T-cell (primary cell): ENCODE data around the gene GAREM2. TPM values are rescaled to one million over a fixed set of nuclear protein-coding genes. Genes with fewer than 3 reads are reported as not detected.

Experiments used
- ATAC-seq, 4 experiments: fragments of 200-7000 bp in 3 of 4; fragments of 150-1000 bp in 1 of 4; cut with Tn5 transposase; replicated peaks in 1 of 4; 1 replicate in 3 of 4; 2 replicates in 1 of 4; pipeline ENCODE4 v1.10.0; 2021; ENCODE audit warnings: moderate library complexity in 3 of 4, mild to moderate bottlenecking in 2 of 4, moderate number of reproducible peaks in 1 of 4
- CTCF ChIA-PET, 2 donors: fragments of 300-600 bp; sonication (Branson Sonifier 250); formaldehyde crosslinking; loops; one replicate each; lab custom pipeline; 2022; ENCODE audit warnings: antibody characterized with exemption in 2 of 2; lab: Charles Lee
- POLR2A ChIA-PET, 2 donors: fragments of 300-600 bp; sonication (Branson Sonifier 250); formaldehyde crosslinking; loops; one replicate each; lab custom pipeline; 2022; ENCODE audit warnings: antibody characterized with exemption in 2 of 2; lab: Charles Lee
- DNase-seq, 35 experiments: peaks; one replicate each; pipeline versions ENCODE4 v3.0.0 to v3.0.0-alpha.2; 2013 to 2023
- H3K27ac ChIP-seq: one replicate; pipeline ENCODE4 v1.5.1; 2013; ENCODE audit warnings: low read length
- H3K27me3 ChIP-seq, 2 experiments: replicated peaks in 1 of 2; 1 replicate in 1 of 2; 2 replicates in 1 of 2; pipeline versions ENCODE4 v1.6.1 to v1.7.0; 2013; ENCODE audit warnings: low read length in 1 of 2, mixed read lengths in 1 of 2; ENCODE audit not compliant: control insufficient read depth in 2 of 2, insufficient read depth in 2 of 2; ENCODE audit errors: extremely low read depth in 1 of 2
- H3K36me3 ChIP-seq, 2 donors: 1 replicate in 1 of 2; 2 replicates in 1 of 2; pipeline versions ENCODE4 v1.6.1 to v1.7.0; 2013; ENCODE audit warnings: low read length in 1 of 2; ENCODE audit not compliant: control insufficient read depth in 2 of 2, insufficient read depth in 1 of 2; ENCODE audit errors: extremely low read depth in 1 of 2
- H3K4me1 ChIP-seq, 2 experiments: 1 replicate in 1 of 2; 2 replicates in 1 of 2; pipeline versions ENCODE4 v1.6.1 to v1.7.0; 2013; ENCODE audit warnings: low read length in 2 of 2, mixed read lengths in 1 of 2; ENCODE audit not compliant: insufficient read depth in 2 of 2, control insufficient read depth in 1 of 2; ENCODE audit errors: extremely low read depth in 1 of 2
- H3K4me3 ChIP-seq, 2 donors: 1 replicate in 1 of 2; 2 replicates in 1 of 2; pipeline versions ENCODE4 v1.5.1 to v1.7.0; 2013; ENCODE audit warnings: mild to moderate bottlenecking in 2 of 2, low read length in 1 of 2, moderate library complexity in 1 of 2; ENCODE audit not compliant: control insufficient read depth in 1 of 2; ENCODE audit errors: extremely low read depth in 1 of 2
- H3K9me3 ChIP-seq: 2 replicates; pipeline ENCODE4 v1.7.0; 2013
- H3K27ac Mint-ChIP-seq, 2 donors: one replicate each; pipeline ENCODE4 v1.8.0; 2020 to 2021; ENCODE audit warnings: mild to moderate bottlenecking in 2 of 2, mixed read lengths in 2 of 2
- H3K27me3 Mint-ChIP-seq, 2 donors: one replicate each; pipeline ENCODE4 v1.8.0; 2021 to 2022; ENCODE audit warnings: mixed read lengths in 2 of 2
- H3K36me3 Mint-ChIP-seq: one replicate; pipeline ENCODE4 v1.8.0; 2021; ENCODE audit warnings: mixed read lengths
- H3K4me1 Mint-ChIP-seq, 3 donors: one replicate each; pipeline ENCODE4 v1.8.0; 2020 to 2022; ENCODE audit warnings: mixed read lengths in 3 of 3, mild to moderate bottlenecking in 1 of 3
- H3K4me3 Mint-ChIP-seq, 3 donors: one replicate each; pipeline ENCODE4 v1.8.0; 2020 to 2022; ENCODE audit warnings: mild to moderate bottlenecking in 3 of 3, mixed read lengths in 3 of 3, moderate library complexity in 3 of 3
- H3K9me3 Mint-ChIP-seq, 3 donors: one replicate each; pipeline ENCODE4 v1.8.0; 2020 to 2022; ENCODE audit warnings: mixed read lengths in 3 of 3
- WGBS: methylation state at CpG from one replicate; pipeline ENCODE4 v1.1.5; 2013; ENCODE audit warnings: missing lambda C conversion rate; ENCODE audit not compliant: insufficient coverage; 5-methylcytosine and 5-hydroxymethylcytosine counted together
- total RNA-seq, 35 experiments: library from RNA in 6 of 35; stranded (reverse) in 6 of 35; fragments of 120-200 nt in 1 of 35; gene quantifications; one replicate each; pipeline versions ENCODE4 v1.2.1 to v1.2.4 and lab custom pipeline; 2013 to 2026

GAREM2 gene
- total RNA-seq, 5 donors from 2014 or later (not counting 1 experiment from before 2014, with no cell fraction given): 2.9 to 9.1 (median 5.2) TPM

DNA sequence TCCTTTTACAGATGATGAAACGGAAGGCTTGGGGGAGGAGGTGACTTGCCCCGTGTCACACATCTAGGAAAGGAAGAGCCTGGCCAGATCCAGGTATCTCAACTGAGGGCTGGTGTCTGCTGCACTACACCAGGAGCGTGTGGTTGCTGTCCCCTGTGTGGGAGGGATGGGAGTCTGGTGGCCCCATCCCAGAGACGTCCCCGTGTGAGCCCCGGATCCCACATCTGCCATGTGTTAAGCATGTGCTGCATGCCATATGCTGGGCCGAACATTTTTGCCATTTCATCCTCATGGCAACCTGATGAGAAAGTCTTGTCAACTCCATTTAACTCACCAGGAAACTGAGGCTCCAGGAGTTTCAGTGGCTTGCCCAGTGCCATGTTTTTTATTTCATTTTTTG, 4.2 kb downstream of the GAREM2 start:
- H3K27me3 Mint-ChIP-seq: peaks cover 30 to 48% of the 10 kb centered on the region in 2 donors
- peaks cover 0 to 30% of the 10 kb centered on the region in 2 experiments for H3K4me1 ChIP-seq
- 89% methylated on average over 5 of the region's 7 CpGs for WGBS
- DNase-seq (no peak), ATAC-seq (no peak)
- H3K27ac ChIP-seq: no peak overlapping the region
- no peak overlapping the region for H3K4me3 ChIP-seq
- no peak overlapping the region for H3K27ac Mint-ChIP-seq
- no peaks in the 10 kb centered on the region for H3K36me3 Mint-ChIP-seq
- H3K4me3 Mint-ChIP-seq: no peak overlapping the region
- ChIA-PET POLR2A (no interaction called here), CTCF (no interaction called here)
- no peaks in the 10 kb centered on the region for H3K9me3 ChIP-seq
- no peaks in the 10 kb centered on the region for H3K9me3 Mint-ChIP-seq
- H3K36me3 ChIP-seq: peaks cover 0 to 9% of the 10 kb centered on the region in 2 donors
- H3K27me3 ChIP-seq: peaks cover 11 to 86% of the 10 kb centered on the region in 2 experiments
- peaks cover 14 to 22% (median 16%) of the 10 kb centered on the region in 3 donors for H3K4me1 Mint-ChIP-seq

DNA sequence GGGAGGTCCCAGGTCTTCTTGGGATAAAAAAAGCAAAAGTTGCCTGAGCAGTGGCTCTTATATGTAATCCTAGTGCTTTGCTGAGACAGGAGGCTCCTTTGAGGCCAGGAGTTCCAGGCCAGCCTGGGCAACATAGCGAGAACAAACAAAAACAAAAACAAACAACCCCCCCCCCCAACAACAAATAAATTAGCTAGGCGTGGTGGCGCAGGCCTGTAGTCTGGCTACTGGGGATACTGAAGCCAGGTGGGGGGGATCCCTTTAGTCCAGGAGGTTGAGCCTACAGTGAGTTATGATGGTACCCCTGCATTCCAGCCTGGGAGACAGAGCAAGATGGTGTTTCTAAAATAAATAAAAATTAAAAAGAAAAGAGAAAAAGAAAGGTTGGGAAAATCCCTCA, 5.4 kb downstream of the GAREM2 start:
- no peak overlapping the region for H3K27ac Mint-ChIP-seq
- ATAC-seq: no peak
- Histone ChIP-seq H3K9me3 (no peaks in the 10 kb centered on the region), H3K4me3 (peak overlapping the region in 1 of 2 donors; percentile 52), H3K27me3 (peaks cover 11 to 88% of the 10 kb centered on the region in 2 experiments), H3K36me3 (peaks cover 0 to 9% of the 10 kb centered on the region in 2 donors), H3K4me1 (peaks cover 0 to 24% of the 10 kb centered on the region in 2 experiments), H3K27ac (no peak overlapping the region)
- no peaks in the 10 kb centered on the region for H3K9me3 Mint-ChIP-seq
- peaks cover 11 to 20% (median 14%) of the 10 kb centered on the region in 3 donors for H3K4me1 Mint-ChIP-seq
- peaks cover 28 to 46% of the 10 kb centered on the region in 2 donors for H3K27me3 Mint-ChIP-seq
- ChIA-PET POLR2A (interaction anchor here in 1 of 2 donors (0.6 kb wide), 1 partner anchor 1662 kb away, joined by 3 read pairs; no protein-coding TSS in a partner anchor), CTCF (interaction anchor here in 1 of 2 donors (0.6 kb wide), 1 partner anchor 84 kb away, joined by 3 read pairs; no protein-coding TSS in a partner anchor)
- H3K4me3 Mint-ChIP-seq: peak overlapping the region in 2 of 3 donors; percentile 2 to 72
- H3K36me3 Mint-ChIP-seq: no peaks in the 10 kb centered on the region
- no CpG with 5 or more reads among the region's 3 CpGs for WGBS
- no peak for DNase-seq

DNA sequence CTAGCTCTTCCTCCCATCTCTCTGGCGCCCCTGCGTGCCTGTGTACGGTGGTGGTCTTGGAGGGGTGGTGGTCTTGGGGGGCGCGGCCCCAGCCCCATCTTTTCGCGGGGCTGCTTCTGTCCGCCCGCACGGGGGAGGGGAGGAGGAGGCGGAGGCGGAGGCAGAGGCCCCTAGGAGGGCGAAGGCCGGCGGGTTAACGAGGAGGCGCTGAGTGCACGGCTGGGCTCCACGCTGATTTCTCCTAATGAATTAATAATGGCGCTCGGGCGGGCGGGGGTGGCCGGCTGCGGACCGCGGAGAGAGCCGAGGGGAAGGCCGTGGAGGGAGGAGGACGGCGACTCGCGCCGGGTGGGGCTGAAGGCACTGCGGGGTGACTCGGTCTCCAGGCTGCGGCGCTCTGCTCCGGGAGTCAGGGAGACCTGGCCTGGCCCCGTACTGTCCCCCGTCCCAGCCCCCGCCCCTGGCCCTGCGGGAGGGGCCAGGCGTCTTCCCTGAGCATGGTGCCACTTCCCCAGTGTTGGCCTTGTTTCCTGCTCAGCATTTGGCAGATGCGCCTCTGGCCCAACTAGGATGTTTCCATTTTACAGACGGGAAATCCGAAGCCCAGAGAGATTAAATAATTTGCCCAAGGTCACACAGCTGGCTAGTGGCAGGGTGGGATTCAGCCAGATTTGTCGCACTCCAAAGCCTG, 6.0 kb downstream of the GAREM2 start:
- WGBS: 10% methylated on average over 42 of the region's 48 CpGs

DNA sequence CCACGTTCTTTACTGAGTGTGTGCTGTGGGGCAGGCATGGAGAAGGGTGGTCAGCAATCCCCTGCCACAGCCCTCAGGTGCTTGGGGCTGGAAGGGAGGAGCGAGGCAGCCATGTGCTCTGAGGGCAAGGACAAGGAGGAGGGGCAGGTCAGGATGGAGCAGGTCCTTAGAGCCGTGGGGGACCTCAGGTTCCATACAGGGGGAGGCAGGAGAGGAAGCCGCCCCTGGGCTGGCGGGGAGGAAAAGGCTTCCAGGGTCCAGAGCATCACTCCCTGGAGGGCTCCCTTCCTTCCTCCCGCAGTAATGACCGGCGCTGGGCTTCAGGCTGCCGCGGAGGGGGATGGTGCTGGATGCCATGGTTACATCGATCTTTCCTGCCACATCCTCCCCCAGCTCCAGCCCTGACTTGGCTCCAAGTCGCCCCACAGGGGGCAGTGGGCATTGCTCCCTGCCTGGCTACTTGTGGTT, 6.6 kb downstream of the GAREM2 start:
- Mint-ChIP-seq H3K36me3 (no peaks in the 10 kb centered on the region), H3K4me3 (peak overlapping the region; percentile 47 to 72 (median 60)), H3K9me3 (no peaks in the 10 kb centered on the region), H3K27ac (peak overlapping the region in 1 of 2 donors; percentile 14), H3K27me3 (peaks cover 24 to 42% of the 10 kb centered on the region in 2 donors), H3K4me1 (peaks cover 11 to 20% (median 15%) of the 10 kb centered on the region in 3 donors)
- ATAC-seq (peak in 1 of 4 experiments; percentile 17), DNase-seq (no peak)
- Histone ChIP-seq H3K36me3 (peaks cover 0 to 9% of the 10 kb centered on the region in 2 donors), H3K4me3 (peak overlapping the region; percentile 26 to 65), H3K9me3 (no peaks in the 10 kb centered on the region), H3K27ac (no peak overlapping the region), H3K4me1 (peaks cover 0 to 20% of the 10 kb centered on the region in 2 experiments), H3K27me3 (peaks cover 8 to 75% of the 10 kb centered on the region in 2 experiments)
- ChIA-PET CTCF (interaction anchor here in 1 of 2 donors (0.6 kb wide), 1 partner anchor 60 kb away, joined by 3 read pairs; no protein-coding TSS in a partner anchor), POLR2A (interaction anchor here in 1 of 2 donors (0.6 kb wide), 1 partner anchor 887 kb away, joined by 3 read pairs; no protein-coding TSS in a partner anchor)
- 29% methylated on average over 8 of the region's 12 CpGs for WGBS

More for the DNA sequence above, 6.0 kb downstream of the GAREM2 start:
- Mint-ChIP-seq H3K4me3 (peak overlapping the region; percentile 54 to 72 (median 60)), H3K9me3 (no peaks in the 10 kb centered on the region), H3K27ac (peak overlapping the region in 1 of 2 donors; percentile 14), H3K27me3 (peaks cover 28 to 46% of the 10 kb centered on the region in 2 donors), H3K36me3 (no peaks in the 10 kb centered on the region), H3K4me1 (peaks cover 11 to 23% (median 16%) of the 10 kb centered on the region in 3 donors)
- Histone ChIP-seq H3K27ac (no peak overlapping the region), H3K4me3 (peak overlapping the region; percentile 26 to 65), H3K9me3 (no peaks in the 10 kb centered on the region), H3K27me3 (peaks cover 11 to 81% of the 10 kb centered on the region in 2 experiments), H3K36me3 (peaks cover 0 to 9% of the 10 kb centered on the region in 2 donors), H3K4me1 (peaks cover 0 to 18% of the 10 kb centered on the region in 2 experiments)
- POLR2A ChIA-PET: interaction anchor here (0.6 kb wide), 2 partner anchors 887 to 1663 kb away, joined by 3 read pairs; no protein-coding TSS in a partner anchor
- ATAC-seq (peak in 3 of 4 experiments; percentile 26 to 77 (median 48)), DNase-seq (peak in 1 of 35 experiments; percentile 29)
- CTCF ChIA-PET: interaction anchor here in 1 of 2 donors (0.6 kb wide), 2 partner anchors 59 to 85 kb away, joined by 3 read pairs; no protein-coding TSS in a partner anchor

DNA sequence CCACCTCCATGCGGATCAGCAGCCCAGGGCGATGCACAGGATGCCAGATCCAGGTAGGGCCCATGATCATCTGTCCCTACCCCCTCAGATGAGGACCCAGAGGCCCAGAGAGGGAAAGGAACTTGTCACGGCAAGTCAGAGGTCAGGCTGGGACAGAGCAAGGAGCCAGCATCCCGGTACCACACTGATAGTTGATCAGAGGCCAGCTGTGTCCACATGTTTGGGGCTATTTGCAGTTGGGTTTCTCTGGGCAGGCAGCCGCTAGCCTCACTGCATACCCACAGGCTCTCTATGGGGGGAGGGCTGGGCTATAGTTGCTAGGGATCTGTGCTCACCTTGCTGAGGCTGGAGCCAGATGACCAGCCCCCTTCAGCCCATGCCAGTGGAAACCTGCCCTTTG, 9.6 kb downstream of the GAREM2 start:
- H3K4me3 Mint-ChIP-seq: no peak overlapping the region
- peaks cover 21 to 33% (median 24%) of the 10 kb centered on the region in 3 donors for H3K4me1 Mint-ChIP-seq
- WGBS: 89% methylated on average over 4 of the region's 5 CpGs
- CTCF ChIA-PET: no interaction called here
- Histone ChIP-seq H3K27ac (no peak overlapping the region), H3K9me3 (no peaks in the 10 kb centered on the region), H3K36me3 (no peaks in the 10 kb centered on the region), H3K27me3 (peaks cover 0 to 48% of the 10 kb centered on the region in 2 experiments), H3K4me3 (no peak overlapping the region), H3K4me1 (peaks cover 4 to 35% of the 10 kb centered on the region in 2 experiments)
- no peaks in the 10 kb centered on the region for H3K9me3 Mint-ChIP-seq
- DNase-seq: no peak
- no peak overlapping the region for H3K27ac Mint-ChIP-seq
- POLR2A ChIA-PET: no interaction called here
- no peak for ATAC-seq
- peaks cover 14 to 19% of the 10 kb centered on the region in 2 donors for H3K27me3 Mint-ChIP-seq
- H3K36me3 Mint-ChIP-seq: no peaks in the 10 kb centered on the region
